Breast epithelium (tissue), 3 donors: Measurements from ENCODE around the gene ABR.

Source experiments
- CTCF ChIP-seq, 3 donors: fragments of 450-650 bp; IDR thresholded peaks; one replicate each; pipeline ENCODE4 v1.5.1; 2016 to 2017; ENCODE audit warnings: antibody characterized with exemption in 3 of 3, mild to moderate bottlenecking in 3 of 3, moderate library complexity in 3 of 3
- POLR2AphosphoS5 ChIP-seq, 3 donors: sonication (generic); formaldehyde crosslinking; IDR thresholded peaks; one replicate each; pipeline ENCODE4 v1.6.1; 2017; ENCODE audit warnings: antibody characterized with exemption in 3 of 3

GRCh38 chr17:1136748-1137147 is 43.0 kb downstream of the ABR start:
- no peak for TF ChIP-seq CTCF (IDR thresholded peaks at IDR 0.05)
- no peak for TF ChIP-seq POLR2AphosphoS5 (IDR thresholded peaks at IDR 0.05)
